NCI-H526 (cell line): ENCODE results near the gene RCN2.
A peak's percentile ranks its signal among the peaks of the same experiment; 100 is the strongest.

Source experiments
- DNase-seq, 2 experiments: peaks; one replicate each; lab custom pipeline; 2025; lab: John Stamatoyannopoulos, UW

RCN2 gene

DNA sequence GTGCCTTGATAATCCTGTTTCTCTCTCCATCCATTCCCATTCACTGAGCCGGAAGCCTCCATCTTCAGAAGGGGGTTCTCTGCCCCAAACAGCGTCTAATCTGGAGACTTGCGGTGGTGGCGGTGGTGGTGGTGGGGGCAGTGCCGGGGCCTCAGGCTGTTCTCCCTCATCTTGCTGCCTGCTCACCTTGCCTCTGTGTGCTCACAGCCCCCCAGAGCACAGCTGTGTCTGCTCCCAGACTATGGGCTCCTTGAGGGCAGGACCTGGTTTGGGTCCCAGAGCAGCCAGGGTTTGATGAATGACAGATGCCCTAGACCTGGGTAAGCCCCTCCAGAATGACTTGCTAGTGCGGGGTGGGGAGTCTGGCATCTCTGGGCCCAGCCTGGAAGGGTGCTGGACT is 62.9 kb downstream of the RCN2 start:
- no peak for DNase-seq

DNA sequence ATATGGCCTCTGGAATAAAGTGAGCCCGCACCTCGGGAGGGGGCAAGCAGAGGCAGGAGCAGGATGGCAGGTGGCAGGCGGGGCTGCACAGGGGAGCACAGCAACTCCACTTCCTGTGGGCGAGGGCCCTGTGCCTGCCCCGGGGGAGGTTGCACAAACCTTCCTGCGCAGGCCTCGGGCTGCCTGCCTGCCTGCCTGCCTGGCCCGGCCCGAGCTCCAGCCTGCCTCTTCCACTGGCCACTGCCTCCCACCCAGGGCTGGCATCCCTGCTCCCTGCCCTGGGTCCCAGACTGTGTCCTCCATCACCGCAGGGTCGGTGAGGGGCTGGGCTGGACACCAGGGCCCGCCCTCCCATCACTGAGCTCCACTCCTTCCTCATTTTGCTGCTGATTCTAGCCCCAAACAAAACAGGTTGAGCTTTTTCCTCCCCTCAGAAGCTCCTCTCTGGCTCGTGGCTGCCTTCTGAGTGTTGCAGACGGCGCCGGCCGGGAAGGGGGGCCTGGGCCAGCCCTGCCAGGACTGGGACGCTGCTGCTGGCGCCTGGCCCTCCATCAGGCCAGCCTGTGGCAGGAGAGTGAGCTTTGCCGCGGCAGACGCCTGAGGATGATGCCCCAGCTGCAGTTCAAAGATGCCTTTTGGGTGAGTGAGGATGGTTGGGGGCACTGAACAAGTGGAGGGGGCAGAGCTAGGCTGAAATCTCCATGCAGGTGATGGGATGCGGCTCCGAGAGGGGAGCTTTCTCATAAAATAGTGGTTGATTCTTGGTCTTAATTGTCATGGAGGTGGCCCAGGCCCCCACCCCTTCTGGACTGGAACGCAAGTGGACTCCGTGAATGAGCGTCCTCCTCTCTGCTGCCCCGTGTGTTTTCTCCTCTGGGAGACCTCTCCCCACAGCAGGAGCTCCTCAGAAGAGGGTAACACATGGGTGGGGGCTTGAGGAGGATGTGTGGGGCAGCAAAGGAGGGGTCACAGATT is 63.7 kb downstream of the RCN2 start, which contains the start of gene PSTPIP1:
TSS of gene PSTPIP1 (plus strand) at position 156 of the 975 bp plus-strand sequence. CDS start at position 604, 448 bp downstream.
- DNase-seq = peak; percentile 19 to 41

DNA sequence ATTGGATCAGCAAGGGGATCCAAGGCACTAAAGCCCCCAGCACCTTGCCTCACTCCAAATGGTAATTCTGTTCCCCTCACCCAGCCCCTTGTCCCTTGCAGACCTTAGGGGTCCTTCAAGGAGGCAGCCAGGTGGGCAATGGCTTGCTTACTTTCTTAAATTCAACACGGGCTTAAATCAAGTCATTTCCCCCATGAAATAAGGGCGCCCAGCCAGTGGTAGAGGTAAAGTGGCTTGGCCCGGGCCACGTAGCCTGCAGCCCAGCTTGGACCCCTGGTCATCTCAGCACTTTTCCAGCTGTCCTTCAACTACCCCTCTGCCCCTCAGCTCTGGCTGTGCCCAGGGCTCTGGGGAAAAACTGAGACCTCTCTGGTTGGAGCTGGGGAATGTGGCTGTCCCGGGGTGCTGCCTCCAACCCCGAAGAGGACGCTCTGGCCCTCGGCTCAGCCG is 64.6 kb downstream of the RCN2 start:
- no peak for DNase-seq

DNA sequence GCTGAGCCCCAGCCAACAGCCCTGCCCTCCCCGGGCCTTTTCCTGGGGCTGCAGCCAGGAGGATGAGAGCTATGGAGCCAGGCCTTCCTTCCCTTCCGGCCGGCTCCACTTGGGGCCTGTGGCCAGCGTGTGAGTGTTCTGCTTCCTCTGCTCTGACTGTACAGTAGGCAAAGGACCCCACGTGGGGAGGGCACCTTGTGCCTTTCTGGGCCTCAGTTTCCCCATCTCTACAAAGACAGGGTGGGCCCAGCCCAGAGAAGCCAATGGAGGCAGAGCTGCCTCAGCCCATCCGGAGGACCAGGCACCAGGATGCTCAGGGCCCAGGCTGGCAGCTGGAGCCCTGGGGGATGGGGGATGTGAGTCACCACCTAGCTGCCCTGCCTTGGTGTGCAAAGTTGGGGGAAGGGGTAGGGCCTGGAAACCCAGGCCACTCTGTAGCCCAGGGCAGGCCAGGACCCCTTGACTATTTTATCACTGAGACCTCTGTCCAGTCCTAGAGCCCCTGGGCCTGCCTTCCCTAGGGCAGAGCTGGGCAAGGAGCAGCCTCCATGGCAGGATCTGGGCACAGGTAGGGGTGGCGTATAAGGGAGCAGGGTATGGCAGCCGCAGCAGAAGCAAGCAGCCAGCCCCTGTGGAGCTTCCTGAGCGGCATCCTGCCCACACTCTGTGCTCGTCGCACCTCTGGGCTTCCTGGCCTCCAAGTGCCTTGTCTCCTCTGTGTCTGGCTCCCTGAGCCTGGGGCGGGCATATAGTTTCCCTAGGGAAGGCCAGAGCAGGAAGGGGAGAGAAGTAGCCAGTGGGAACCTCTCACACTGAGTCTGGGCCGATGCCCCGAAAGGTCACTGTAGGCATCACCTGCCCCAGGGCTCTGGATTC is 65.2 kb downstream of the RCN2 start:
- no peak for DNase-seq

DNA sequence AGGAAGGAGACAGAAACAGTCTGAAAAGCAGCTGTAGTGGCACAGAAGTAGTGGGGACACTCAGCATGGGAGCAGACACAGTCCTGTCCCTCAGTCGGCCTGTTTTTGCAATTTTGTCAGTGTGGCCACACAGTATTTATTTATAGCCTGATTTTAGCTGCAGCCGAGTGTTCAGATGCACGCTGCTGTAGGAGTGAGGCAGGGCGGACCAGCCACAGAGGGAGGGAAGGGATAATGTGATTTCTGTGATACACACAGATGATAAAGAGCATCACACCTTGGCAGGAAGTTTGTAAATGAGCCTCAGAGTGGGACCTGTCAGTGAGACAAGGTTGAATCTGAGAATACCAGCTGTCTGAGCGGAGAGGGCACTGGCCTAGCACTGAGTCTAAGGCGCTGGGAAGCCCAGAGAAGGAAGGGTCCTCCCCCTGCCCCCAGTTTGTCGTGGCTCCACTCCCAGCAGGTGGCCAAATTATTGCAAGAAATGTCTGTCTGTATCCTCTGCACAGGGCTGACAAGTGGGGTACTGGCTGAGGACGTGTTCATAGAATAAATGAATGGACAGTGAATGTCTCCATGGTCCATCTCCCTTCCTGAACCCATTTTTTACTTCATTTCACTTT is 67.2 kb downstream of the RCN2 start:
- DNase-seq = no peak

DNA sequence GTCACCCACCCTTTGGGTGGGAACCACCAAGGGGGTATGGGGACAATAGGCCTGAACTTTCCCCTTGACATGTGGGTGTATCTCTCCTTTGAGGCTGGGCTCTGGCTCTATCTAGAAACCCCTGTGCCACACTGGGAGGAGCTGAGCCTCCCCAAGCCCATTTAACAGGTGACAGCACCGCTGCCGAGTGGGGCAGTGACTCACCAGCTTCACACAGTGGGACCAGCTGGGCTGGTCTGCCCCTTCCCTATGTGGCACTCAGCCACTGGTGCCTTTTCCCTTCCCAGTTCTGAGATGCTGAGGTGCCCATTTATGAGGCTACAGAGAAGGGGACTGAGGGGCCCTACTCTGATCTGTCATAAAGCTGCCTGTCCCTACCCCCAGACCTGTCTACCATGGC is 68.4 kb downstream of the RCN2 start:
- DNase-seq = no peak

DNA sequence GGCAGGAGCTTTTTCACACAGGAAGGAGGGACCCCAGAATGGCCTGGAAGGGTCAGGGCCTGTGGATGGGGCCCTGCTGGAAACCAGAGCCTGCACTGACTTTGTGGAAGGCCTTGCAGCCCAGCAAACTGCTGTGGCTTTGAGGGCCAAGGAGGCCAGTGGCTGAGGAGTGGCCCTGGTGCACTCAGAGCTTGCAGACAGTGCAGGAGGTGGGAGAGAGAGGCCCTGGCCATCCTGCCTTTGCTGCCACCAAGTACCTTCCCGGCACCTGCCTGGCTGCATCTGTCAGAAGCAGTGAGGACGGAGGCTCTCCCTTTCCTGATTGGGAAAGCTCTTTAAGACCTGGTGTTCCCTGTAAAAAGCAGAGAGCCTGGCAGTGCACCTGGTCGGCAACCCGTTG is 69.8 kb downstream of the RCN2 start:
- no peak for DNase-seq

DNA sequence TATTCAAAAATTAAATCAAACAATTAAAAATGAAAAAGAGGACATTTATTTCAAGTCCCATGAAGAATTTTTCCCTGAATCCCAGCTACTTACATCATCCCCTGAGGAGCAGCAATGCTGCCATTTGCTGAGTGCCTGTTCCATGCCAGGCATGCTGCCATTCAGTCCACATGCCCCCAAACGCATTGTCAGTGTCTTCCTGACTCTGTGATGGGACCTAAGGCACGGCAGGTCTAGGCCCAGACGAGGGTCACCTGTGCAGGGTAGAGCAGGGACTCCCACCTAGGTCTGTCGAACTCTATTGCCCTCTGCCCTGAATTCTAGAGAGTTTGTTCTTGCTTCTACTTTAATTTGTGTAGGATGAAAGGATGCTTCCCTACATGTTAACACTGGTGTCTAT is 70.4 kb downstream of the RCN2 start:
- DNase-seq = no peak

DNA sequence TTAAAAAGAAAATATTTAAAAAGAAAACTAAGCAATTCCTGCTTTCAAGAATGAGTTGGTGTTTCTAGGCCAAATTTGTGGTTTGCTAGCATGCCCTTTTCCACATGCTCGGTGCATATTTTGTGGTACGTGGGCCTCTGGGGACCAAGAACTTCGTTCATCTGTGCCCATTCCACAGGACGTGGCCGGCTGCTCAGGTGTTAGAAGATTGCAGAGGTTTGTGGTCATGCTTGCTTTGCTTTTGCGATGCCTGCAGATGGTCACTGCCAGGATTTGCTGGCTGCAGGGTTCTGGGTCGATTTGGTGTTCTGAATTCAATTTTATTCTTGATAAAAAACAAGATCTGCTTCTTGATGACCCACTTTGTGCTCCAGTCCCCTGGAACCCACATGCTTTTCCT is 70.9 kb downstream of the RCN2 start:
- no peak for DNase-seq

DNA sequence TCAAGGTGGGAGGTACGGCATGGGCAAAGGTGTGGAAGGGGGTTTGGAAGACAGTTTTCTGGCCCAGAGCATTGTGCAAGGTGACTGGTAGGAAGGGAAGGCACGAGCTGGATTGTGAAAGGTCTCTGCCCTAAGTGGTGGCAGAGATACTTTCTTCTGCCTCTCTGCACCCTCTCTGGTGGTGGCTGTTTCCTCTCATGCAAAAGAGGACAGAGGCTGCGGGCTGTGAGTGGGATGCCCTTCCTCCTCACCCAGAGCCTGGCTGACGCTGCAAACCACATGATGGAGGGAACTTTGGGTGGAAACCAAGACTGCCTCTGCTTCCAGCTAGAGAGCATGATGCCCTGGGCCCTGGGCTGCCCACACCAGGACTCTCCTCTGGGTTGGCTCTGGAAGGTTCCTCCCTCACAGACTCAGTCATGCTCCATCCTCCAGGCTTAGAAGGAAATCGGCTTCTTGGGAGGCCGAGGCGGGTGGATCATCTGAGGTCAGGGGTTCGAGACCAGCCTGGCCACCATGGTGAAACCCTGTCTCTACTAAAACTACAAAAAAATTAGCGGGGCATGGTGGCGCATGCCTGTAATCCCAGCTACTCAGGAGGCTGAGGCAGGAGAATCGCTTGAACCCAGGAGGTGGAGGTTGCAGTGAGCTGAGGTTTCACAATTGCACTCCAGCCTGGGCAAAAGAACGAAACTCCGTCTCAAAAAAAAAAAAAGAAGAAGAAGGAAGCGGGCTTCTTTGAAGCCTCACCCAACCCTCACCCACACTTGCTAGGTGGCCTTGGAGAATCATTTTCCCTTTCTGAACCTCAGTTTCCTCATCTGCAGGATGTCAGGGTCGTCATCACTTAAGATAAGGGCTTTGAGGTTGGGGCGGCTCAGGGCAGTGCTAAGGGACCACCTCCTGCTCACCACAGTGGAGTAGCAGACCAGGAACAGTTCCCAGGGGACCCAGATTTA is 71.7 kb downstream of the RCN2 start:
- DNase-seq = no peak
